ENCODE measurements around the gene ABCC2.
A peak's percentile ranks its signal among the peaks of the same experiment; 100 is the strongest.
"Not testable (repeated sequence)": the region's sequence is repeated elsewhere in the genome, so short reads cannot be mapped to it uniquely, and the experiment has no call there.

ABCC2 gene

GRCh38 chr10:99782447-99783286, at the start of gene ABCC2:
TSS of gene ABCC2 (plus strand) at chr10:99782640. CDS start at chr10:99782845, 205 bp downstream.
- no peak for TF ChIP-seq MYC (IDR thresholded peaks at IDR 0.05; ENCODE audit: low read depth, low read length)
- no peak for TF ChIP-seq CTCF (IDR thresholded peaks at IDR 0.05; ENCODE audit: low read depth, low read length)
- no peak for TF ChIP-seq MAX (IDR thresholded peaks at IDR 0.05; ENCODE audit: low read depth, low read length)
- TF ChIP-seq POLR2A (IDR thresholded peaks at IDR 0.05; ENCODE audit: extremely low read depth, insufficient read length) = no peak
- H3K4me3 ChIP-seq (ENCODE audit: low read depth, low read length) = no peak within 1 kb of the TSS
- DNase-seq (ENCODE audit: low read depth) = no peak

GRCh38 chr10:99733366-99733765, 49.1 kb upstream of the ABCC2 start:
- peak overlapping the region; percentile 89 for H3K4me3 ChIP-seq (ENCODE audit: low read depth, low read length)
- DNase-seq (ENCODE audit: low read depth) = peak; percentile 20
- TF ChIP-seq CTCF (IDR thresholded peaks at IDR 0.05; ENCODE audit: low read depth, low read length) = no peak
- no peak for TF ChIP-seq MYC (IDR thresholded peaks at IDR 0.05; ENCODE audit: low read depth, low read length)
- TF ChIP-seq POLR2A (IDR thresholded peaks at IDR 0.05; ENCODE audit: extremely low read depth, insufficient read length) = no peak
- no peak for TF ChIP-seq MAX (IDR thresholded peaks at IDR 0.05; ENCODE audit: low read depth, low read length)

GRCh38 chr10:99734111-99734510, 48.3 kb upstream of the ABCC2 start:
- H3K4me3 ChIP-seq (ENCODE audit: low read depth, low read length); DNase-seq (ENCODE audit: low read depth): not testable (repeated sequence)

GRCh38 chr10:99740260-99740659, 42.2 kb upstream of the ABCC2 start:
- DNase-seq (ENCODE audit: low read depth) = no peak
- TF ChIP-seq CTCF (IDR thresholded peaks at IDR 0.05; ENCODE audit: low read depth, low read length) = no peak
- H3K4me3 ChIP-seq (ENCODE audit: low read depth, low read length) = no peak overlapping the region

- TF ChIP-seq CTCF (IDR thresholded peaks at IDR 0.05; ENCODE audit: low read depth, low read length) = no peak
- TF ChIP-seq MAX (IDR thresholded peaks at IDR 0.05; ENCODE audit: low read depth, low read length) = no peak
- no peak for TF ChIP-seq POLR2A (IDR thresholded peaks at IDR 0.05; ENCODE audit: extremely low read depth, insufficient read length)
- TF ChIP-seq MYC (IDR thresholded peaks at IDR 0.05; ENCODE audit: low read depth, low read length) = no peak
- H3K4me3 ChIP-seq (ENCODE audit: low read depth, low read length) = no peak overlapping the region
- DNase-seq (ENCODE audit: low read depth) = no peak
These were observed 41.4 kb upstream of the ABCC2 start for GRCh38 chr10:99740933-99741559.

GRCh38 chr10:99742254-99742653, 40.2 kb upstream of the ABCC2 start:
- TF ChIP-seq CTCF (IDR thresholded peaks at IDR 0.05; ENCODE audit: low read depth, low read length) = no peak
- TF ChIP-seq POLR2A (IDR thresholded peaks at IDR 0.05; ENCODE audit: extremely low read depth, insufficient read length) = no peak
- no peak for TF ChIP-seq MYC (IDR thresholded peaks at IDR 0.05; ENCODE audit: low read depth, low read length)
- no peak for TF ChIP-seq MAX (IDR thresholded peaks at IDR 0.05; ENCODE audit: low read depth, low read length)
- H3K4me3 ChIP-seq (ENCODE audit: low read depth, low read length) = no peak overlapping the region

More at GRCh38 chr10:99742254-99742653, 40.2 kb upstream of the ABCC2 start:
- no peak for DNase-seq (ENCODE audit: low read depth)
